Stimulated activated CD4-positive, alpha-beta T cell treated with anti-CD3 and anti-CD28 coated beads, Interleukin-15, amount 100 ng/mL, for 24 hours (primary cell): ENCODE results near the gene VCP.
A peak's percentile ranks its signal among the peaks of the same experiment; 100 is the strongest.

Experiments
- DNase-seq: peaks from one replicate; pipeline ENCODE4 v3.0.0-alpha.2; 2020

The VCP gene

DNA sequence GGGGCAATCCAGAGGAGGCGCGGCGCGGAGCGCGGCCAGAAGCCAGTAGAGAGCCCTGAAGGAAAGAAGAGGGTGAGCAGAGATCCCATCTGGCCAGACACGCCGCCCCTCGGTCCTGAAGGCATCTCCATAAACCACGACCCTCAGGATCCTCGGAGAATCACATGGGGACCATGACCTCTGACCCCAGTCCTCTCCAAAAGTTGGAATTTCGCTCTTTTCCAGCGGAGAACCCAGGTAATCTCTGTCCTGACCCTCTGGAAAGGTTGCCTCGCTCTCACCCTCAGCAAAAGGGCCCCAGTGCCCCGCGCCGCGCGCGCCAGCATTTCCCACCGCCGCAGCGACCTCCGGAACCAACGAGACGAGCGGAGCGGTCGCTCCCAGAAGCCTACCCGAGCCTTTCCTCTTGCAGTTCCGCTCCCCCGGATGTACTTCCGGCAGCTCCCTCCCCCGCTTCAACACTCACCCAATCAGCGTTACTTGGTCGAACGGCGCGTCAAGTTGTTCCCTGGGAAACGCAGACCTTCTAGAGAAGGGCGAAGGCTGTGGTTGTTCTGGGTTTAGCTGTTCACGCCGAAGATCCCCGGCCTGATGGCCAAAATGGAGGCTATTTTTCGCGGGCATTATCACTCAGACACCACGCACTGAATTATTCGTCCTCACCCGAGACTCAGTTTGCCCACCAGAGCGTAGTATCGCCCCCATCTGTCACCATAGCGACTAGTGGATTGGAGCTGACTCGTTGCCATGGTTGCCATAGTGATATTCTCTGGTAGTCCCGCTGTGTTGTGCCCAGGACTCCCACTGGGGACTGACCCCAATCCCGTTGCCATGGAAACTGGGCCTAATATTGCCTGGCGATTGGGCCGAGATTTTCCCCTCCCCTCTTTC is 30.6 kb upstream of the VCP start, which contains the start of gene STOML2:
STOML2 (minus strand) TSS at position 363 of the 891 bp plus-strand sequence; CDS start at position 326, 37 bp downstream.
- DNase-seq: peak; percentile 94

DNA sequence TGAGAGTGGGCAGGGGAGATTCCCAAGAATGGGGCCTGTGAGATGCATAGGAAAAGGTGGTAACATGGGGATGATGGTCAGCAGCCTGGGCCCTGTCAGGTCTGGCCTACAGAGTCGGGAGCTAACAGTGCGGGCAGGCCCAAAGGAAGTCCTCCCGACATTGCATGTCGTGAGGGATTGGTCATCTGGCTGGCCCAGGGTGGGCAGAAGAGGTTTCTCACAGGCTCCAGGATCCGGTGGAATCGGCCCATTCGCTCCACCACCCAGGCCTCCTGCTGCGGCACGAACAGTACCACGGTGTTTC is 30.0 kb upstream of the VCP start:
- DNase-seq: peak; percentile 39

DNA sequence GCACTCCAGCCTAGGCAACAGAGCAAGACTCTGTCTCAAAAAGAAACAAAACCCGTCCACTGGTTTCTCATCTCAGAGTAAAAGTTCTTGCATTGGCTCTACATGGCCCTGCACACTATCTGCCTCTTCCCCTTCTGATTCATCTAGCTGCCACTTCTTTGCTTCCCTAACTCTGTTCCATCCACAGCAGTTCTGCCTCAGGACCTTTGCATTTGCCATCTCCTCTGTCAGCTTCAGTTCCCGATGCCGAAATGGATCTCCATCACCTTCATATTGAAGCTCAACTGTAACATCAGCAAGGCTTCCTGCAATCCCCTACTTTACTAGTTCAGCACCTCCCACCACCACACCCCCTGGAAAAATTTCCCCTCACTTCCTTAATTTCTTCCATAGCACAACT is 25.1 kb upstream of the VCP start:
- no peak for DNase-seq

DNA sequence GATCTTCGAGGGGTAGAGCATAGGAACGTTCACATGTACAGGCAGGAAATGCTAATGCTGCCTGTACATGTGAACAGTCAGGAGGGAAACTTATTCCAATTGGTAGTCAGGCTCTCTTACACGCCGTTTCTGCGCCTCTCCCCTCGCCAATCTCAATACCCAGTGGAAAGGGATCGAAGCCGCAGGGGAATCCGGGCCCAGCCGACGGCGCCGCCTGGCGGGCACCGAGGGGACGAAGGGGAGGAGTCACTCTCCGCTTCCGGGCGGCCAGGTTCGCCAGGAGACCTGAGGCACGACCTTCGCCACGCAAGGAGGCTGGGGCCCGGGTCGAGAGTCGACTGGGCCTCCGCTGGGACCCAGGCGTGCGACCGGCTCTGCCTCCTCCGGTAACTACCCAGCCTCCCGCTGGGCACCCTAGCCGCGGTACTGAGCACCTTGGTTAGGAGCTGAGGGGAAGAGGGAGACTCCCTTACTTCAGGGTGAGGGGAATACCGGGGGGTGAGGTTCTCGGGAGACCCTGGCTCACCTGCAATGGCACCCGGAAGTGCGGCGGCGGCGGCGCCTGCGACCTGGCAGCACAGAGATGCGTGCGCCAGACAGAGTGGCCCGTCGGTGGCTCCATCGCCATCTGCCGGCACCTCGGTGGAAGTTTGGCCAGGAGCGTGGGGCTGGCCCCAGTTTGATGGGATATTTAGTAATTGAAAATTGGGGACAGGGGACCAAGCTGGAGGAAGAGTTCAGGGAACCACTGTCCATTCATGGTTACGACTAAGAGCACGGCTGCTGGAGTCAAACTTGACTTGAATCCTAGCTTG is 23.8 kb upstream of the VCP start, which contains the start of gene PIGO:
PIGO (minus strand) TSS at position 557 of the 815 bp plus-strand sequence. CDS start 1,026 bp downstream, outside the sequence.
- peak; percentile 93 for DNase-seq

DNA sequence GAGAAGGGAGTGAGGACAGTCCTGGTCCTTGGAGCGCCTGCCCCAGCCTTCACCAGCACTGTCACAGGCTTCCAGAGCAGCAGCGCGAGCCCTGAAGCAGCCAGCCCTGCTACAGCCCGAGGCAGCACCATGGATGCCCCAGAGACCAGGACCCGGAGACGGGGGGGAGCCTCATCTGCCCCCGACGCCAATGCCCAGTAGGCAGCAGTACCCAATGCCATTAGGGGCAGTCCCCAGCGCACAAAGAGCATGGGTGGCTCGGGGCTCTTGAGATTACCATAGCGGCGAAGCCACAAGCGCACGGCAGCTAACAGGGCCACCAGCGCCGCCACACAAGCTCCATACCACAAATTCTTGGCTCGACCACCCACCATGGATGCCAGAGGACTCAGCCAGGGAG is 19.1 kb upstream of the VCP start:
- no peak for DNase-seq

DNA sequence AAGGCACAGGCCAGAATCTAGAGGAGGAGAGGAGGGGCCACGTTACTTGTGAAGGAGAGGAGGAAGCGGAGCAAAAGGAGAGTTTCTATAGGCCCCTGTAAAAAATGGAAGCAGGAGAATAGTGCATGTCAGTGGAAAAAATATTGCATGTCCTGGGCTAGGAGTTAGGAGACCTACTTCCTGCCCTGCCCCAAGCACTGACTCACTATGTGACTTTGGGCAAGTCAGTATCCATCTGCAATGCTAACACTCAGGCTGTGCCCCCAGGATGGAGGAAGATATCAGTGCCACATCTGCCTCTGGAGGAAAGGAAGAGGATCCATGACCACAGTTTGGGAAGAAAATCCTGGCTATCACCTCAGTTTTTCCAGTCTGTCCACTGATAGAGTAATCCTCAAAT is 17.0 kb upstream of the VCP start:
- no peak for DNase-seq

DNA sequence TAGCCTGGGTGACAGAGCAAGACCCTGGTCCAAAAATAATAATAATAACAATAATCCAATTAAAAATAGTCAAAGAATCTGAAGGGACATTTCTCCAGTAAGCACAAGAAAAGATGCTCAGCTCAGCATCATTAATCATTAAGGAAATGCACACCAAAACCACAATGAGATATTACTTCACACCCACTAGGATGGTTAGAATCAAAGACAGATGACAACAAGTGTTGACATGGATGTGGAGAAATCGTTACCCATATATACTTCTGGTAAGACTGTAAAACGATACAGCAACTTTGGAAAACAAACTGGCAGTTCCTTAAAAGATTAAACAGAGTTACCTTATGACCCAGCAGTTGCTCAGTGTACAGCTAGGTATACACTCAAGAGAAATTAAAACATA is 12.7 kb upstream of the VCP start:
- DNase-seq: no peak

DNA sequence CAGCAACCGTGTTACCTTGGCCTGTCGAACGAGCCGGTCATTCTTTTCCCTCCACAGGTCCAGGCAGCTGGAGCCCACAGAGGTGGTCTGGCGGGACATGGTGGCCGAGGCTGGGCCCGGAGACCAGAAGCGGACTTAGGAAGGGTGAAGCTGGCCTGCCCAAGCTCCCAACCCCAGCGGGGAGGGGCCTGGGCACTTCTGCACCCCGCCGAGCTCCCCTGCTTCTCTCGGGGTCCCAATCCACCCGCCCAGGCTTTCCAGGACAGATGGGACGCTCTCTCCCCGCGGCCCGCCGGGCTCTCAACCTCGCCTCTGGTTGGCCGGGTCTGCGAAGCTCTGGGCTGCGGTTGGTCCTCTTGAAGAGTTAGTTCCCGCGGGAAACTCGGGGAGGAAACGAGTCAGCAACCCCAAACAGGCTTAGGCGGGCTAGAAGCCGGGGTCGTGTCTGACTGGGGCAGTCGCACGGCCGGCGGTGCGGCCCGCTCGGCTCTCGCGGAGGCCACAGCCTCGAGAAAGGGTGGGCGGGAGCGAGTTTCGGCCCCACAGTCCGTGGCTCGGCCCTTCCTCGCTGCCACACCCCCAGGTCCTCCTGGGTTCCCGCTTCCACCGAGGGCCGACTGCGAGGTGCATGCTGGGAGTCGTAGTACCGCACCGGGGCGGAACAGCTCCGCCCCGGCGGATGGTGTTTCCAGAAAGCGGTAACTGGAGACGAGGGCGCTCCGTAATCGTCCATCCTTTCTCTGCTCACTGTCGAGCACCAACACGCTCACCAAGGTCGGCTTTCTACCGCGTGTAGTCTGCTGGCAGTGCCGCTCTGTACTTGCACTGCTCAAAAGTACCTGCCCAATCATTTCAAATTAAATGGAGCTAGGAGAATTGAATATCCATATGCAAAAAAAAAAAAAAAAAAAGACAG is 7.3 kb upstream of the VCP start, which contains the start of gene FANCG:
FANCG (minus strand) TSS at position 517 of the 916 bp plus-strand sequence; CDS start at position 99, 418 bp downstream.
- peak; percentile 92 for DNase-seq

DNA sequence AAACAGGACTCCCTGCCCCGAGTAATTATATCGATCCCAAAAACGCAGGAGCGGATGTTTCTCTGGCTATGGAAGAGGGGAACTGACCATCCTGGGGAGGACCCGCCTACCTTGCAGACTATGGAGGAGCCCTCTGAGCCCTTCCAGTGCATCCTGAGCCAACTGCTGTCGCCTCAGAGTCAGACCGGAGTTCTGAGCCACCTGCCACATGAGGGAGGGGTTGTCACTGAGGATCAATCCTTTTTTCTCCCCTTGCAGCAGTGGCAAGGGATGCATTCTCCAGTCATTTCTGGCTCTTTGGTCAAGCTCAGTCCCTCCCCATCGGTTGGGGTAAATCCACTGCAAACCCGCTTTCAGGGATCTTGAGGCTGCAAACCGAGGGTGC is 6.6 kb upstream of the VCP start:
- peak; percentile 28 for DNase-seq

DNA sequence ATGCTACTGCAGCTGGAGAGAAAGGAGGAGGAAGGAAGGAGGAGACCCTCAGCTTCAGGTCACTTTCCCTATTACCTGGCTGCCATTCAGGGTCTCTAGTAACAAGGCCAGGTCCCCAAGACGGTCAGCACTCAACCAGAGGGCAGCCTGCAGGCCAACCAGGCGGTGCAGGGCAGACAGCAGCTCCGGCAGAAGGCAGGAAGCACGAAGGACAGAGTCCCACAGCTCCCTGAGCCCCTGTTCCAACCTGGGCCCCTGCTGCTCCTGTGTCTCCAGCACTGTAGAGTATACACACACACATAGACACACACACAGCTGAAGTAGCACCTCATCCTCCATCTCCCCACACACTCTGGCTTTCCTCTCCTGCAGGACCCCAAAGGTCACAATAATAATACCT is 5.6 kb upstream of the VCP start:
- no peak for DNase-seq

DNA sequence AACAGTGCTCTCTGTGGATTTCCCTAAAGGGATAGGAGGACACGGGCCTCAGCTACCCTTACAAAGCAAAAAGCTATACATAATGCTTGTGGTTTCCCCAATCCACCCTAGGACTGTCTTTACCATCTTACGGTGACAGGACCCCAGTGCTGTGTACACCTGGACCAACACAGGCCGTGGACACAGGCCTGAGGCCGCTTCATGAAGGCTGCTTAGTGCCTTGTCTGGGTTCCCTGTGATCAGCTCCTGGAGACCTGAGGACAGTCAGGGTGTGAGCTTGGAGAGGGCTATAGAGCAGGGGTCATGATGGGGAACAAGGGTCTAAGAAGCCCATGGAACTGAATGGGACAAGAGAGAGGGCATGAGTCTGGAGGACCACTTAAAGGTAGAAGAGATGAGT is 4.4 kb upstream of the VCP start:
- no peak for DNase-seq

DNA sequence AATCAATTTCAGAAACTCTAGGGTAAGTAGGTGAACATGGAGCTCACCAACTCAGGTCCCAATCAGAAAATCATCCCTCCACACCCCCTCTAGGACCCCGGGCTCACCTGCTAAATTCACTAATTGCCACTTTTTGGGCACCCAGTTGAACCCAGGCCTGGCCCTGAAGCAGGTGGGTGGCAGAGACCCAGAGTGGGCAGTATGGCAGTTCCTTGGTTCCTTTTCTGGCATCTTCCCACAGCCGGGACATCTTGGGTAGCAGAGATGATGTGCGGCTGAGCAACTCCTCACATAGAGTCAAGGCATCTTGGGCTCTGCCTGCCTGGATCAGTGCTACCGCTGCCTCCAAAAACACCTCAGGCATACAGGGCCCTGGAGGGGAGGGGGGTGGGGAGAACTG is 2.9 kb upstream of the VCP start:
- no peak for DNase-seq

DNA sequence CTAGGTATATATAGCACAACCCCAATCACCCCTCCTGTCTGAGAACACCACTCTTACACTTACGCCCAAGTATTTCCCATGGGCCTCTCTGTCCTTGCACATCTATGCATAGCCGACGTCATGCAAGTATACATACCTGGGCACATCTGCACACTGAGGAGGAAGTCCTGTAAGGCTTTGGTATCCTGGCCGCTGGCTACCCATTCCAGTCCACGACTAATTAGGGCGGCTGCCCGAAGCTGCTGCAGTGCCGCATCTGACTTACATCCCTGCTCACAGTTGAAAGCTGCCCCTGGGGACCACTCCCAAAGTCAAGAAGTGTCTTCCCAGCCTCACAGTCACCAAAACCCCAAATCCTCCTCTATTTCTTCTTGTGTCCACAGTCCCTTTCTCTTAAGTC is 2.4 kb upstream of the VCP start:
- DNase-seq: no peak

DNA sequence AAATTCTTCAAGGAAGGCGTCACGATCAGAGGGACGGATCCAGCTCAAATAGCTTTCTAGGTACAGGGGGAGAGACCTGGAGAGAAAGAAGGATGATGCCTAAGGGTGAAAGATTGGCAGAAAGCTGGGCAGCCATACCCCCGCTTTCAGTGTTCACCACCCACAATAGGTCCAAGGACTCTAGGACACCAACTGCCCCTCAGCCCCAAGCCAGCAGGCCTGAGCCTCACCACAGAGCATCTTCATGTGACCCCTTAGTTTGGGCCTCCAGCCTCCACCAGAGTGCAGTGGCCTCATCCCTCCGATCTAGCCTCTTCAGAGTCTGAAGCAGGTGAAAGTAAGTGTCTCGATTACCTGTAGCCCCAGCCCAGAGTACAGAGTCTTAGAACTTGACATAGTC is 1.7 kb upstream of the VCP start:
- no peak for DNase-seq

DNA sequence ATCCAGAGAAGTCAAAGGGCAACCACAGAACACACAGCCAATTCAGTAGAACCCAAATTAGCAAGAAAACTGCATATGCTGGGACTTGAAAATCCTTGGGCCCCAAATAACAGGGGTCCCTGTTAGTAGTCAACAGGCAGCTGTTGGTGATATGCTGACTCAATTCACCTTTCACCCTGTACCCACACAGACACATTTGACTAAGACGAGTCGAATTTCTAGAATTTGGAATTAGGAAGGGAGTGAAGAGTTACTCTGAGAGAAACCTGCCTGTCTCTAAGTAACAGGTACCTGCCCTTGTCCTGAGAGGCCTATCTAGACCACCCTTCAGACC is 821 bp upstream of the VCP start:
- no peak for DNase-seq

DNA sequence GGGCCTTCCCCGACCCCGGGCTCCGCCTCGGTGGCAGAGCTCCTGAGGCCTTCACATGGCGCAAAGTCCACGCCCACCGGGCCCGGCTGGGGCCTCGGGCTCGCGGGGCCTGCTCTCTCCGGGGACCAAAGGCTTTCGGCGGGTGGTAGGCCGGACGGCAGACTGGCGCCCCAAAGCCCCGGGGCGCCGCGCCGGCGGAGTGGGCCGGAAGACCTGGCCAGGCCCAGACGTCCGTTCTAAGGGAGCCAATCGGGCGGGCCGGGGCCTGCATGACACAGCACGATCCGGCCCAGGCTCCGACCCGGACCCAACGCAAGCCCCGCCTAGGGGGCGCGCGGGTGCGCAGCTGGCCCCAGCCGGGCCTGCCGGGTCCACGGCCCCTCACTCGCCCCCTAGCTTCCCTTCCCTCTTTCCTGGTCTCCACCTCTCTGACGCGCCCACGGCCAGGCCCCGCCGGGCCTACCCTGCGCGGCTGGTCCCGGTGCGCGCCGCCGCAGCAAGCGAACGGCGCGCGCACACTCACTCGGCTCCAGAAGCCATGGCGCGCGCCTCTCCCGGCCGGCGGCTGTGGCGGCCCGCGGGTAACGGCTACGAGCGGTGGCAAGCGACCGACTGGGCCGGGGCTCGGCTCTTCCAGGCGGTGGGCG is 488 bp downstream of the VCP start:
- DNase-seq: peak; percentile 84

DNA sequence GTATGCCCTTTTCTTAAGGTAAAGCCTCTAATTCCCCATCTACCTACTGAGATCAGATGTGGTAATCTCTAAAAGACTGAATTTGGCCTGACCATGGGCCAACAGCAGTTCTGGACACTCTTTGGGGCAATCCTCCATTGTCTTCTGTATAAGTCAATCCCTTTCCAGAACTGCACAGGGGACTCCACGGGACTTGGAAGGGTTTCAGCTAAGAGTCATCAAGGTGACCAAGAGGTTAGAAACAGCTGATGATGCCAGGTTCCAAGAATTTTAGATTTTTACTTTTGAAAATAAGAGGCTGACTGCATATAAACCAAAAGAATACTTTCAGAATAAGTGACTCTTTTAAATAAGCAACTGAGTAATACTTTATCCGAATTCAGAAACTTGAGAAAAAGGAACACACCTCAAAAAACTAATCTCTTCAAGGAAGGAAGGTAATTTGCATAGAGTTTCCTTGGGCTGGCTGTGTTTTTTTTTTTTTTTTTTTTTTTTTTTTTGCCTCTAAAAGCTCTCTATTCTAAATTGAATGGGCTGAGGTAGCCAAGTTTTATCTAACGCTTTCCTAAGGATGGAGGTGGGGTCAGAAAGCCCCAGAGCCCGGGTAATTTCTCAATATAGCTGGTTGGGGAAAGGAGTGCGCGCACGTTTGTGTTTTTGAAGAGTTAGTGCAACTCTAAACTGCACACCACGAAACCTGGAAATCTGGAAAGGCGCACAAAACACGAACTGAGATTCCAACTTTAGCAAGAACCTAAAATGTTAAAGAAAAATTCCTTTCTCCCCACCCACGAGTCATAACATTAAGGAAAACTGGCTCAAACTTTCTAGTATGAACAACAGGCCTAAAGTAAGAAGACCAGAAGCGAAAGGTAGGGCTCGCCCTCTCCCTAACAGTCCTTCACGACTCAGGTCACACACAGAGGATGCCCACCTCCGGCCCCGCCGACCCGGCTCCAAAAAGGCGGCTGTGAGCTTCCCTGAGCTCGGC is 1.3 kb downstream of the VCP start:
- DNase-seq: no peak

DNA sequence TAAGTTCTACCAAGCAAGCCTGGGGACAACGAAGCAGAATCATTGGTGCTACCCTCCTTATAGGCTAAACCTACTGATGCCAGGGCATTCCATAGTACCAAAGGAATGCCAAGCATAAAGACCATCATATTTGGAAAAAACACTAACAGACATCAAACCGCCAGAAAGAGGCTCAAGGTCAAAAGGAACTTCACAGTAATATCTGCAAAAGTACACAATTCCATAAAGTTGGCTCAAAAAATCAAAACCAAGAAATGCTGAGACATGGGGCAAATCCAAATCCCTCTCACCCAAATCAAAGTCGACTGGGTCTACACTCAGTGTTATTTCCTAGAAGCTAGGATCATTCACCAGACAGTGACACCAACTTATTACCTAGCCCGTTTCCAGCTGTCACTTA is 3.4 kb downstream of the VCP start:
- no peak for DNase-seq

DNA sequence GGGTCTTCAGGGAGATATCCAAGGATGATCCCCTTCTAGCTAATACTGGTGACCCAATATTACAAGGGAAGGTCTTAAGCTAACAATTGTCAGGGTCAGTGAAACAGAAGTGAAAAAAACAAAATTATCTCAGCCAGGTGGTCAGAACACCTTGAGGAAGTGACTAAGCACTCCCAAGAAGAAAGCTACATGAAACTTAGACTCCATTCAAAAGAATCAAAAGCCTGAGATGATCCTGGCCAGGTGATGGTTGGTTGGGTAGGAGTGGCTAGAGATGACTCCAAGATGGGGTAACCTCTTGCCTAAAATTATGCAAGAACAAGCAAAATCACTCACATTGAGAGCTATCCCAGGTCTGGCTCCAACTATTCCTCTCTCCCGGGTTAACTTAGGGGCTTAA is 5.4 kb downstream of the VCP start:
- DNase-seq: no peak

DNA sequence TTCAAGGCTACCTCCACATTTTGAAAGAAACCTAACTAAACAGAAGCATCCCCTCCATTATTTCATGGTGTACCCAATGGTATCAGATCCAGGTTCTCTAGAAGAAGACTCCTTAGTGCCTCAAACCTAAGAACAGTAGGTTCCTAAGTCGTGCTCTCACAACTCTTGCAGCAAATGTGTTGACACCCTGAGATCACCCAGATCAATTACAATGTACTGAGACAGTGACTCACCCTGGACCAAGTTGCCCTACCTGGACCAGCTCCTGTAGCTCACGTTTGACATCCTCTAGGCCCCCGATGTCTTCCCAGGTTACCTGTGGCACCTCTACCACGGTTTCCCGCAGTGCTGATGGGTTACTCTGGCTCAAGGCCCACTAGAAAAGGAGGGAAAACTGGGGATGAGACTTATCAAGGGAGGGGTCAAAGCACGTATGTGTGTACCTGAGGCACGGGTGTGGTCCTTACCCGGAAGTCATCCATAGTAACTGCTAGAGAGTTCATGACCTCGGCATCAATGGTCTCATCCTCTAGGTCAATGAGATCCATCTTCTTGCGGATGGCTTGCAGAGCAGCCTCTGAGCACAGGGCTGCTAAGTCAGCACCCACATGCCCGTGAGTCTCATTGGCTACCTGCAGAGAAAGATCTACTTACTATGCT is 11.7 kb downstream of the VCP start:
- DNase-seq: no peak

DNA sequence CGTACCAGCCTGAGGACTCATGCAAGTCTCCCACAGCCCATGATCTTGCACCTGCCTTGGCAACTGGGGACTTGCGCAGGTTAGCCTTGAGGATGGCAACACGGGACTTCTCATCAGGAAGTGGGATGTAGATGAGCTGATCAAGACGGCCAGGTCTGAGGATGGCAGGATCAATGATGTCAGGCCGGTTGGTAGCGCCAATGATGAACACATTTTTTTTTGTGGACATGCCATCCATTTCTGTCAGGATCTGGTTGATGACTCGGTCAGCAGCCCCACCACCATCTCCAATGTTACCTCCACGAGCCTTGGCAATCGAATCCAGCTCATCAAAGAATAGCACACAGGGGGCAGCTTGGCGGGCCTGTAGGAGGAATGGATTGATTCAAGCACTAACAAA is 13.0 kb downstream of the VCP start:
- DNase-seq: no peak
